ENCODE results near the gene MIPEP.
"Not testable (repeated sequence)": the region's sequence is repeated elsewhere in the genome, so short reads cannot be mapped to it uniquely, and the experiment has no call there.

MIPEP gene

GRCh38 chr13:23752111-23753001, 136.8 kb downstream of the MIPEP start:
- DNase-seq (ENCODE audit: insufficient read length, low spot score), result no peak
- FAIRE-seq, result peak; percentile 66

GRCh38 chr13:23751195-23751594, 138.0 kb downstream of the MIPEP start:
- no peak for DNase-seq (ENCODE audit: insufficient read length, low spot score)
- FAIRE-seq, result peak; percentile 11

- DNase-seq (ENCODE audit: insufficient read length, low spot score) (no peak), FAIRE-seq (peak; percentile 51)
These were observed 138.6 kb downstream of the MIPEP start for GRCh38 chr13:23750383-23751121.

- FAIRE-seq (no peak), DNase-seq (ENCODE audit: insufficient read length, low spot score) (no peak)
These were observed 139.8 kb downstream of the MIPEP start for GRCh38 chr13:23749288-23749873.

- no peak for FAIRE-seq
These were observed 140.8 kb downstream of the MIPEP start for GRCh38 chr13:23748109-23748990.

GRCh38 chr13:23746141-23746540, 143.1 kb downstream of the MIPEP start:
- FAIRE-seq; DNase-seq (ENCODE audit: insufficient read length, low spot score): not testable (repeated sequence)

More at GRCh38 chr13:23748109-23748990, 140.8 kb downstream of the MIPEP start:
- DNase-seq (ENCODE audit: insufficient read length, low spot score), result no peak

GRCh38 chr13:23744315-23744714, 144.9 kb downstream of the MIPEP start:
- FAIRE-seq (no peak), DNase-seq (ENCODE audit: insufficient read length, low spot score) (no peak)

- FAIRE-seq (no peak), DNase-seq (ENCODE audit: insufficient read length, low spot score) (no peak)
These were observed 145.7 kb downstream of the MIPEP start for GRCh38 chr13:23743278-23744076.

- no peak for DNase-seq (ENCODE audit: insufficient read length, low spot score)
- FAIRE-seq, result peak; percentile 40
These were observed 147.2 kb downstream of the MIPEP start for GRCh38 chr13:23741879-23742510.

- no peak for DNase-seq (ENCODE audit: insufficient read length, low spot score)
- no peak for FAIRE-seq
These were observed 149.2 kb downstream of the MIPEP start for GRCh38 chr13:23740002-23740401.

GRCh38 chr13:23739596-23739995, 149.6 kb downstream of the MIPEP start:
- no peak for FAIRE-seq
- DNase-seq (ENCODE audit: insufficient read length, low spot score), result no peak

GRCh38 chr13:23736541-23736940, 152.7 kb downstream of the MIPEP start:
- FAIRE-seq (no peak), DNase-seq (ENCODE audit: insufficient read length, low spot score) (no peak)

GRCh38 chr13:23735329-23735728, 153.9 kb downstream of the MIPEP start:
- DNase-seq (ENCODE audit: insufficient read length, low spot score) (no peak), FAIRE-seq (no peak)

- FAIRE-seq (no peak), DNase-seq (ENCODE audit: insufficient read length, low spot score) (no peak)
These were observed 157.5 kb downstream of the MIPEP start for GRCh38 chr13:23731709-23732108.

GRCh38 chr13:23730251-23730650, 158.9 kb downstream of the MIPEP start:
- no peak for FAIRE-seq
- DNase-seq (ENCODE audit: insufficient read length, low spot score), result no peak

- no peak for DNase-seq (ENCODE audit: insufficient read length, low spot score)
- no peak for FAIRE-seq
These were observed 159.7 kb downstream of the MIPEP start for GRCh38 chr13:23729531-23729930.

GRCh38 chr13:23728807-23729206, 160.4 kb downstream of the MIPEP start:
- FAIRE-seq (no peak), DNase-seq (ENCODE audit: insufficient read length, low spot score) (no peak)

GRCh38 chr13:23725922-23726321, 163.3 kb downstream of the MIPEP start:
- no peak for FAIRE-seq

More at GRCh38 chr13:23725922-23726321, 163.3 kb downstream of the MIPEP start:
- DNase-seq (ENCODE audit: insufficient read length, low spot score), result no peak
